ENCODE data around the gene PPP2R5D.
A peak's percentile ranks its signal among the peaks of the same experiment; 100 is the strongest.
"Not testable (repeated sequence)": the region's sequence is repeated elsewhere in the genome, so short reads cannot be mapped to it uniquely, and the experiment has no call there.

Gene PPP2R5D

GRCh38 chr6:42984001-42984923 is at the start of gene PPP2R5D:
Gene PPP2R5D (plus strand): TSS chr6:42984570. CDS start chr6:42984678, 108 bp downstream.
- peak; percentile 99 for DNase-seq

- DNase-seq: no peak
Measured at GRCh38 chr6:42935322-42935721, 49.0 kb upstream of the PPP2R5D start.

- no peak for DNase-seq
Measured at GRCh38 chr6:42936398-42936797, 48.0 kb upstream of the PPP2R5D start.

- DNase-seq: no peak
Measured at GRCh38 chr6:42937548-42938427, 46.6 kb upstream of the PPP2R5D start.

- no peak for DNase-seq
Measured at GRCh38 chr6:42938428-42938796, 46.0 kb upstream of the PPP2R5D start.

- no peak for DNase-seq
Measured at GRCh38 chr6:42938987-42939809, 45.2 kb upstream of the PPP2R5D start.

- no peak for DNase-seq
Measured at GRCh38 chr6:42939810-42940167, 44.6 kb upstream of the PPP2R5D start.

- no peak for DNase-seq
Measured at GRCh38 chr6:42940493-42941045, 43.8 kb upstream of the PPP2R5D start.

GRCh38 chr6:42941356-42941755 is 43.0 kb upstream of the PPP2R5D start:
- DNase-seq: not testable (repeated sequence)

GRCh38 chr6:42942444-42942843 is 41.9 kb upstream of the PPP2R5D start:
- DNase-seq: no peak

GRCh38 chr6:42947950-42948349 is 36.4 kb upstream of the PPP2R5D start:
- no peak for DNase-seq

GRCh38 chr6:42952389-42952788 is 32.0 kb upstream of the PPP2R5D start:
- DNase-seq: no peak

GRCh38 chr6:42954405-42954804 is 30.0 kb upstream of the PPP2R5D start:
- DNase-seq: not testable (repeated sequence)

GRCh38 chr6:42958125-42958524 is 26.2 kb upstream of the PPP2R5D start:
- peak; percentile 12 for DNase-seq

GRCh38 chr6:42959917-42960242 is 24.5 kb upstream of the PPP2R5D start:
- DNase-seq: no peak

GRCh38 chr6:42960243-42961019 is 23.9 kb upstream of the PPP2R5D start, which contains the start of gene GNMT:
Gene GNMT (plus strand): TSS chr6:42960754. CDS start chr6:42960768, 14 bp downstream.
- no peak for DNase-seq

GRCh38 chr6:42961020-42961470 is 23.3 kb upstream of the PPP2R5D start:
- no peak for DNase-seq

GRCh38 chr6:42962096-42962495 is 22.3 kb upstream of the PPP2R5D start:
- no peak for DNase-seq

GRCh38 chr6:42962502-42963178 is 21.7 kb upstream of the PPP2R5D start:
- DNase-seq: peak; percentile 72

- DNase-seq: no peak
Measured at GRCh38 chr6:42963179-42963854, 21.1 kb upstream of the PPP2R5D start.
